Mesothelial cell of epicardium (in vitro differentiated cells): ENCODE data around the gene KSR1. TPM values are rescaled to one million over a fixed set of nuclear protein-coding genes. Genes with fewer than 3 reads are reported as not detected.
"Not testable (repeated sequence)": the region's sequence is repeated elsewhere in the genome, so short reads cannot be mapped to it uniquely, and the experiment has no call there.

Source experiments
- DNase-seq, 2 experiments: peaks; one replicate each; pipeline ENCODE4 v3.0.0; 2021; ENCODE audit warnings: low spot score in 2 of 2; ENCODE audit not compliant: unreplicated experiment in 2 of 2
- H3K27ac Mint-ChIP-seq: 2 replicates; pipeline ENCODE4 v1.8.0; 2021; ENCODE audit warnings: mixed read lengths
- H3K27me3 Mint-ChIP-seq: 2 replicates; pipeline ENCODE4 v1.8.0; 2021; ENCODE audit warnings: low read depth, mixed read lengths
- H3K36me3 Mint-ChIP-seq: 2 replicates; pipeline ENCODE4 v1.8.0; 2021; ENCODE audit warnings: mixed read lengths
- H3K4me1 Mint-ChIP-seq: 2 replicates; pipeline ENCODE4 v1.8.0; 2021; ENCODE audit warnings: mixed read lengths
- H3K4me3 Mint-ChIP-seq: 2 replicates; pipeline ENCODE4 v1.8.0; 2021; ENCODE audit warnings: mild to moderate bottlenecking, moderate library complexity, mixed read lengths
- H3K9me3 Mint-ChIP-seq: 2 replicates; pipeline ENCODE4 v1.8.0; 2021; ENCODE audit warnings: mixed read lengths
- total RNA-seq: library from RNA; stranded (reverse); gene quantifications from 3 replicates; pipeline ENCODE4 v1.2.1, GENCODE V29; 2021
- TF ChIP-seq, protein P1 (sequence below): fragments of 200-600 bp; sonication (generic); IDR thresholded peaks from one replicate; pipeline ENCODE4 v1.5.0; 2021; ENCODE audit warnings: antibody characterized with exemption; ENCODE audit not compliant: unreplicated experiment

The KSR1 gene
- total RNA-seq, 1 donor from 2014 or later: 69.4 TPM

DNA sequence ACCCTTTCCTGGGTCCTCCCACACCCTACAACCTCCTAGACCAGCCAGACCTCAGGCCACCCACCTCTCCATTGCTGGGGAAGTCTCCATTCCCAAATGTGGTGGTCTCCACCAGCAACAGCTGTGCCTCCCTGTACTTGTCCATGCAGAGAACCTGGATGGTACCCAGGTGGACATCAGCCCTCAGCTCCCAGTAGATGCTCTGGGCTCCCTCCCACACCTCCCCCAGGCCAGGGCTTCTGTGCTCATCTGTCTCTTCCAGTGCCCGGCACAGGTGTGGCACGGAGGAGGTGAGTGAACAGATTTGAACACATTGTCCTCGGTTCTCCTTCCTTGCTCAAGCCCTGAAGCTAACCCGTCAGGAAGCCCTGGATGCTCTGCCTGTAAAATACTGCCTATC lies 209.3 kb downstream of the KSR1 start:
- no peak overlapping the region for H3K4me3 Mint-ChIP-seq
- TF ChIP-seq, protein P1, sequence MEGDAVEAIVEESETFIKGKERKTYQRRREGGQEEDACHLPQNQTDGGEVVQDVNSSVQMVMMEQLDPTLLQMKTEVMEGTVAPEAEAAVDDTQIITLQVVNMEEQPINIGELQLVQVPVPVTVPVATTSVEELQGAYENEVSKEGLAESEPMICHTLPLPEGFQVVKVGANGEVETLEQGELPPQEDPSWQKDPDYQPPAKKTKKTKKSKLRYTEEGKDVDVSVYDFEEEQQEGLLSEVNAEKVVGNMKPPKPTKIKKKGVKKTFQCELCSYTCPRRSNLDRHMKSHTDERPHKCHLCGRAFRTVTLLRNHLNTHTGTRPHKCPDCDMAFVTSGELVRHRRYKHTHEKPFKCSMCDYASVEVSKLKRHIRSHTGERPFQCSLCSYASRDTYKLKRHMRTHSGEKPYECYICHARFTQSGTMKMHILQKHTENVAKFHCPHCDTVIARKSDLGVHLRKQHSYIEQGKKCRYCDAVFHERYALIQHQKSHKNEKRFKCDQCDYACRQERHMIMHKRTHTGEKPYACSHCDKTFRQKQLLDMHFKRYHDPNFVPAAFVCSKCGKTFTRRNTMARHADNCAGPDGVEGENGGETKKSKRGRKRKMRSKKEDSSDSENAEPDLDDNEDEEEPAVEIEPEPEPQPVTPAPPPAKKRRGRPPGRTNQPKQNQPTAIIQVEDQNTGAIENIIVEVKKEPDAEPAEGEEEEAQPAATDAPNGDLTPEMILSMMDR: no peak
- H3K9me3 Mint-ChIP-seq: no peaks in the 10 kb centered on the region
- no peaks in the 10 kb centered on the region for H3K36me3 Mint-ChIP-seq
- no peak overlapping the region for H3K27ac Mint-ChIP-seq
- no peaks in the 10 kb centered on the region for H3K4me1 Mint-ChIP-seq
- peaks cover 15% of the 10 kb centered on the region for H3K27me3 Mint-ChIP-seq
- DNase-seq: peak in 1 of 2 experiments; percentile 29

DNA sequence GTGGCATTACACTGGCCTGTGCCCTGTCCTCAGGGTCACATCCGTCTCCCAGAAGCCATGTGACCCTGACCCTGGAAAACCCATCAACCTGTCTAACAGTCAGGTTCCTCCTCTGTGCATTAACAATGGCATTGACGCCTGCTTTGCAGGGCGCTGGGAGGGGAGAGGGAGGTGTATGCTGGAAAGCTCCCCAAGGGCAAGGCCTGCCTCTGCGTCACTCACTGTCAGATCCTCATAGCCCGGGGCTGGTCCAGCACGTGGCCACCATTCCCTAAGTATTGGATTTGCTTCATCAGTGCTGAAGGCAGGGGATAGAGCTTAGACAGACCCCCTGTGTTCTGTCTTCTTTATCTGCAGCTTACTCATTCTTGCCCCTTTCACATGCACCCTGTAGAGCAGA lies 210.0 kb downstream of the KSR1 start:
- DNase-seq: peak in 1 of 2 experiments; percentile 26
- H3K36me3 Mint-ChIP-seq: not testable (repeated sequence)

DNA sequence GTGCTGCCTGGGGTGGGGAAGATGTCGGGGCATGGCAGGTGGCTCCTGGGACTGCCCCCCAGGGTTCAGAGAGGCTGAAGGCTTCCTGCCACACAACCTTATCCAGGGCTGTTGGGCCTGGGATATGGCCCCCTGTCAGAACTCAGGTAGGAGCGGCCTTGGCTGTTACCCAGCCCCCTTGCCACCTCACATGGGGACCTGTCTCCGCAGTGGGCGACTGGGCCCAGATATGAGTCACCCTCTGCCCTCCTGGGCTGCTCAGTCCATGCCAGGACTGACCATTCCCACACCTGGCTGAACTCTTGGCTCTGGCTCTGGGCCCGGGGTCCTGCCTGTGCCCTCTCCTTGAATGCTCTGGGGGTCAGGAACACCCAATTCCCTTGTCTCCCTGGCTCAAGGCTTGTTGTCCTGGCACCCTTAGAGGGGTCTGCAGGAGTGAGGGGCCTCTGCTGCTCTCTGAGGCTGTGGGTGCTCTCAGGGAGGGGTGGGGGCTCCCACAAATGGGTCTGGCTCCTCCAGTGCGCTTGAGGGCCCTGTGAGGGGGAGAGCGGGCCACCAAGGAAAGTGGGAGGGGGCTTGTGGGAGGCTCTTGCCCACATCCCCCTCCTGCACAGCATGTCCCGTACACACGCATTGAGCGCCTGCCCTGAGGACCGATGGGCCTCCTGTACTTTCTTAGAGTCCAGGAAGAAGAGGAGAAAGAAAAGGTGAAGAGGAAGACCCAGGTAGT lies 210.7 kb downstream of the KSR1 start:
- peak in 1 of 2 experiments; percentile 14 for DNase-seq
- no peaks in the 10 kb centered on the region for H3K36me3 Mint-ChIP-seq
- H3K4me1 Mint-ChIP-seq: no peaks in the 10 kb centered on the region
- H3K9me3 Mint-ChIP-seq: no peaks in the 10 kb centered on the region
- TF ChIP-seq, protein P1: no peak
- H3K27me3 Mint-ChIP-seq: peaks cover 15% of the 10 kb centered on the region
- H3K4me3 Mint-ChIP-seq: no peak overlapping the region
- H3K27ac Mint-ChIP-seq: no peak overlapping the region

More for the DNA sequence above, 210.0 kb downstream of the KSR1 start:
- peaks cover 18% of the 10 kb centered on the region for H3K27me3 Mint-ChIP-seq
- H3K4me3 Mint-ChIP-seq, H3K27ac Mint-ChIP-seq, H3K4me1 Mint-ChIP-seq, H3K9me3 Mint-ChIP-seq: not testable (repeated sequence)

DNA sequence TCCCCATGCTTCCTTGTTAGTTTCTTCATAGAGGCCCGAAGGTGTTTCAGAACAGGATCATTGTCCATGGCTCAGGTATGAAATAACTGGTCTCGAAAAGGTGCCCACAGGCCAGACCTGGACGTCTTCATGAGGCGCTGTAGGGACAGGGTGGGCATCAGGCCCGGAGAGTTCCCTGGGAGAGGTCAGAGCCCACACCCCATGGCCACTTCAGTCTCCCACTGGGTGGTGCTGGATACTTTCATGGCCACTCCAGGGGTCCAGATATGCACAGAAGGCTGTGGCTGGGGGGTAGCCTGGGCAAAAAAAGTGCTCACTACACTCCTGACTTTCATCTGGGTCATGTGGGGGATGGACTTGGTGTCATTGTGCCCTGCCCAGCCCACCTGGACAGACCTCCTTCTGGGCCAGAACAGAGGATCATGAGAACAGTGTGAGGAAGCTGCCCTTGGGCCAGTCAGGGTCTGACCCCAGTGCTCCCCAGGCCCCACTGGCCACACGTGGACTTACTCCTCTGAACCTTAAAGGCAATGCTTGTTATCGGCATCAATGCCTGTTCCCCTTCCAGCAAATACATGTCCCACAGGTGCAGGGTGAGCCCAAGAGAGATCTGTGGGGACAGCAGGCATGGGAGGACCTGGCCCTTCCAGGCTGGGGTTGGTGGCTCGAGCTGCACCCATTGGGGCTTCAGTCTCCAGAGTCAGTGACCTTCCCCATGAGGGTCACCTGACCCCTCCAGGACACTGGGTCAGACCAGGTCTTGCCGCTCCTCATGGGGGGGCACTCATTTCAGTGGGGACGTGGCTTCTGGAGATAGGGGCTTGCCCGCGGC lies 211.6 kb downstream of the KSR1 start:
- Mint-ChIP-seq H3K27ac (no peak overlapping the region), H3K4me3 (no peak overlapping the region), H3K36me3 (no peaks in the 10 kb centered on the region), H3K9me3 (no peaks in the 10 kb centered on the region), H3K4me1 (no peaks in the 10 kb centered on the region), H3K27me3 (peaks cover 10% of the 10 kb centered on the region)
- no peak for DNase-seq
- TF ChIP-seq, protein P1: no peak

DNA sequence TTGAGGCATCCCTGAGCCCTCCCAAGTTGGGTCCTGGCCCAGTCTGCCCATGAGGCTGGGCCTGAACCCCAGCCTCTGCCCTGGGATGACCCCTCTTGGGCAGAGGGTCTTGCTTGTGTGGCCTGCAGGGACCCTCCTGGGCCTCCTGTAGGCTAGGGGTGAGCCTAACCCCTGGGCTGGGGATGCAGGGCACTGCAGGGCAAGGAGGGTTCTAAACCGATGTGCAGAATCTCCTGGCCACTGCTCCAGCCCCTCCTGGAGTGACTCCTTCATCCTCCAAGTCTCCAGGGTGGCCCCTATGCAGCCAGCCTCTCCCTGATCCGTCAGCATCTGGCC lies 212.2 kb downstream of the KSR1 start:
- Mint-ChIP-seq H3K27ac (no peak overlapping the region), H3K4me1 (no peaks in the 10 kb centered on the region), H3K27me3 (peaks cover 5% of the 10 kb centered on the region), H3K4me3 (no peak overlapping the region), H3K36me3 (no peaks in the 10 kb centered on the region), H3K9me3 (no peaks in the 10 kb centered on the region)
- TF ChIP-seq, protein P1: no peak
- DNase-seq: no peak

DNA sequence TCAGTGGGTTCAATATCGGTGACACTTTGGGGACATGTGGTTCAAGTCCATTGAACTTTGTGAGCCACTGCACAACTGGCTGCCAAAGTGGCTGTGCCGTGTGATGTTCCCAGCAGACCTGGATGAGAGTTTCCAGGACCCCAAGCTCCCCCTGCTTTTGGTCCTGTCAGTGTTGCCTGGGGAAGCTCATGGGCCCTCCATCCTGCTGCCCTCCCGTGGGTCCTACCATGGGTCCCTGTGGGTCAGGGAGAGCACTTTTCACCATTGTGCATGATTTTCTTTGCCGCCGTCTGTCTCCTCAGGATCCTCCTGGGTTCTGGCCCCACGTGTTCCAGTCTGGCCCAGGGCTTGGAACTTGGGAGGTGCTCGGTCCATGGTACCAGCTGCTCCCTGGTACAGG lies 212.9 kb downstream of the KSR1 start:
- TF ChIP-seq, protein P1: no peak
- H3K4me1 Mint-ChIP-seq: no peaks in the 10 kb centered on the region
- no peak overlapping the region for H3K4me3 Mint-ChIP-seq
- no peaks in the 10 kb centered on the region for H3K36me3 Mint-ChIP-seq
- no peaks in the 10 kb centered on the region for H3K9me3 Mint-ChIP-seq
- no peak for DNase-seq
- H3K27me3 Mint-ChIP-seq: peaks cover 5% of the 10 kb centered on the region
- no peak overlapping the region for H3K27ac Mint-ChIP-seq
